GM21737 (cell line): ENCODE results near the gene DPM2.

Experiments
- ATAC-seq: cut with Tn5 transposase; IDR thresholded peaks from one replicate; pipeline ENCODE4 v1.9.1; 2021; ENCODE audit warnings: mild to moderate bottlenecking, moderate library complexity; ENCODE audit not compliant: unreplicated experiment

DPM2 gene

GRCh38 chr9:127938298-127938690 lies 640 bp upstream of the DPM2 start:
- ATAC-seq: no peak

GRCh38 chr9:127937056-127937387 lies 632 bp downstream of the DPM2 start:
- no peak for ATAC-seq

- ATAC-seq: no peak
These were observed 1.3 kb downstream of the DPM2 start for GRCh38 chr9:127936347-127936852.

- no peak for ATAC-seq
These were observed 1.9 kb downstream of the DPM2 start for GRCh38 chr9:127935765-127936221.

GRCh38 chr9:127934986-127935385 lies 2.7 kb downstream of the DPM2 start:
- ATAC-seq: no peak

GRCh38 chr9:127934248-127934647 lies 3.4 kb downstream of the DPM2 start:
- no peak for ATAC-seq

- no peak for ATAC-seq
These were observed 6.4 kb downstream of the DPM2 start for GRCh38 chr9:127931092-127931881.

GRCh38 chr9:127930231-127931091 lies 7.2 kb downstream of the DPM2 start, which contains the start of gene PIP5KL1:
Gene PIP5KL1, minus strand, starts transcription at chr9:127930777. Its CDS starts 25 bp downstream, at chr9:127930752.
- peak; percentile 69 for ATAC-seq

GRCh38 chr9:127929625-127929979 lies 8.1 kb downstream of the DPM2 start:
- no peak for ATAC-seq

GRCh38 chr9:127928676-127929624 lies 8.7 kb downstream of the DPM2 start:
- no peak for ATAC-seq

GRCh38 chr9:127927988-127928675 lies 9.5 kb downstream of the DPM2 start:
- no peak for ATAC-seq

GRCh38 chr9:127927201-127927987 lies 10.3 kb downstream of the DPM2 start:
- ATAC-seq: no peak

- no peak for ATAC-seq
These were observed 10.8 kb downstream of the DPM2 start for GRCh38 chr9:127926906-127927200.

GRCh38 chr9:127925959-127926905 lies 11.4 kb downstream of the DPM2 start:
- no peak for ATAC-seq

- ATAC-seq: no peak
These were observed 12.8 kb downstream of the DPM2 start for GRCh38 chr9:127924736-127925444.

GRCh38 chr9:127923771-127924170 lies 13.9 kb downstream of the DPM2 start:
- ATAC-seq: no peak

- ATAC-seq: no peak
These were observed 14.6 kb downstream of the DPM2 start for GRCh38 chr9:127923046-127923445.
